Sigmoid colon (tissue), 7 donors: ENCODE results near the gene CNTNAP1. TPM values are rescaled to one million over a fixed set of nuclear protein-coding genes. Genes with fewer than 3 reads are reported as not detected.

Source experiments
- DNase-seq: peaks from one replicate; pipeline ENCODE4 v3.0.0-alpha.2; 2019
- H3K27ac ChIP-seq, 4 donors: fragments of 200-600 bp; sonication (generic); one replicate each; pipeline ENCODE4 v1.5.1; 2016 to 2019; ENCODE audit warnings: mild to moderate bottlenecking in 1 of 4
- H3K27me3 ChIP-seq, 3 donors: fragments of 200-600 bp; sonication (generic); one replicate each; pipeline ENCODE4 v1.5.1; 2019; ENCODE audit warnings: mild to moderate bottlenecking in 1 of 3
- H3K36me3 ChIP-seq, 4 donors: fragments of 200-600 bp; sonication (generic); one replicate each; pipeline ENCODE4 v1.5.1; 2016 to 2019
- H3K4me1 ChIP-seq, 4 donors: fragments of 200-600 bp; sonication (generic); one replicate each; pipeline ENCODE4 v1.5.1; 2017 to 2019
- H3K4me3 ChIP-seq, 4 donors: fragments of 200-600 bp; sonication (generic); one replicate each; pipeline ENCODE4 v1.5.1; 2017 to 2019; ENCODE audit warnings: mild to moderate bottlenecking in 2 of 4, moderate library complexity in 1 of 4
- H3K9me3 ChIP-seq, 4 donors: fragments of 200-600 bp in 3 of 4; sonication (generic) in 3 of 4; one replicate each; pipeline versions ENCODE4 v1.5.1 to v1.6.1; 2013 to 2019
- EP300 ChIP-seq, 4 donors: sonication (generic); formaldehyde crosslinking; IDR thresholded peaks; one replicate each; pipeline ENCODE4 v1.6.1; 2017; ENCODE audit warnings: antibody characterized with exemption in 4 of 4
- POLR2A ChIP-seq, 2 donors: fragments of 450-650 bp; IDR thresholded peaks; one replicate each; pipeline ENCODE4 v1.6.1; 2016; ENCODE audit warnings: antibody characterized with exemption in 2 of 2, mild to moderate bottlenecking in 2 of 2, moderate library complexity in 2 of 2
- POLR2AphosphoS5 ChIP-seq, 4 donors: sonication (generic); formaldehyde crosslinking; IDR thresholded peaks; one replicate each; pipeline ENCODE4 v1.6.1; 2017; ENCODE audit warnings: antibody characterized with exemption in 4 of 4
- WGBS, 2 donors: extraction: QIAGEN DNeasy Blood & Tissue Kit; methylation state at CpG; one replicate each; pipeline ENCODE4 v1.1.7; 2013; 5-methylcytosine and 5-hydroxymethylcytosine counted together
- intact Hi-C: fragments of 100-400 bp; cut with DNase I; formaldehyde crosslinking; loops from one replicate; pipeline ENCODE4 v1.15.1; 2023
- polyA plus RNA-seq, 3 donors: library from polyadenylated mRNA; stranded (reverse); fragments of 200-250 nt; gene quantifications; one replicate each; pipeline ENCODE4 v1.2.3, GENCODE V29; 2013
- total RNA-seq, 4 donors: library from RNA; depleted of rRNA; stranded (reverse); fragments of >200 nt; gene quantifications; one replicate each; pipeline ENCODE4 v1.1.0, GENCODE V29; 2016
- TF ChIP-seq, protein P1 (sequence below), 4 experiments: fragments of 450-650 bp in 3 of 4; fragments of 200-600 bp in 1 of 4; IDR thresholded peaks; one replicate each; pipeline ENCODE4 v1.5.1; 2016 to 2019; ENCODE audit warnings: antibody characterized with exemption in 4 of 4, mild to moderate bottlenecking in 3 of 4, moderate library complexity in 2 of 4
- donor health status: healthy with polysubstance abuse.
- donor health status: Bipolar disorder and iron deficiency.
- donor health status: healthy.

Gene CNTNAP1
- total and polyA plus RNA-seq, 7 donors = under 0.01 to 46.8 (median 7.7) TPM

DNA sequence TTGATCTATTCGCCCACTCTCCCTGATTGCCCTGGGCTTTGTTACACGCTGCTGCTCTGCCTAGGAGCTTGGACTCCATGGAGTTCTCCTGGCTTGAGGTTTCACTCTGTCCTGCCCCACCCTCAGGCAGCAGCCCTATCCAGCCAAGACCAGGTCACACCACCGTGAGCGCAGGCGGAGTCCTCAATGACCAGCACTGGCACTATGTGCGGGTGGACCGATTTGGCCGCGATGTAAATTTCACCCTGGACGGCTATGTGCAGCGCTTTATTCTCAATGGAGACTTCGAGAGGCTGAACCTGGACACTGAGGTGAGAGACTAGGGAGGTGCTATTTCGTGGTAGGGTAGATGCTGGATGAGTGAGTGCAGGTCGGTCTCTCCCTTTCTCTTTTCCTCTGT, 3.5 kb downstream of the CNTNAP1 start:
- Histone ChIP-seq H3K27me3 (no peaks in the 10 kb centered on the region), H3K9me3 (no peaks in the 10 kb centered on the region), H3K27ac (no peak overlapping the region), H3K4me1 (peaks cover 0 to 40% (median 32%) of the 10 kb centered on the region in 4 donors), H3K36me3 (peaks cover 0 to 57% (median 9%) of the 10 kb centered on the region in 4 donors), H3K4me3 (no peak overlapping the region)
- DNase-seq = no peak
- WGBS, 2 donors = 44 to 75% methylated on average over 14 of the region's 14 CpGs
- TF ChIP-seq POLR2A (IDR thresholded peaks at IDR 0.05) = no peak
- no peak for TF ChIP-seq EP300 (IDR thresholded peaks at IDR 0.05)
- TF ChIP-seq POLR2AphosphoS5 (IDR thresholded peaks at IDR 0.05) = no peak
- TF ChIP-seq, protein P1, sequence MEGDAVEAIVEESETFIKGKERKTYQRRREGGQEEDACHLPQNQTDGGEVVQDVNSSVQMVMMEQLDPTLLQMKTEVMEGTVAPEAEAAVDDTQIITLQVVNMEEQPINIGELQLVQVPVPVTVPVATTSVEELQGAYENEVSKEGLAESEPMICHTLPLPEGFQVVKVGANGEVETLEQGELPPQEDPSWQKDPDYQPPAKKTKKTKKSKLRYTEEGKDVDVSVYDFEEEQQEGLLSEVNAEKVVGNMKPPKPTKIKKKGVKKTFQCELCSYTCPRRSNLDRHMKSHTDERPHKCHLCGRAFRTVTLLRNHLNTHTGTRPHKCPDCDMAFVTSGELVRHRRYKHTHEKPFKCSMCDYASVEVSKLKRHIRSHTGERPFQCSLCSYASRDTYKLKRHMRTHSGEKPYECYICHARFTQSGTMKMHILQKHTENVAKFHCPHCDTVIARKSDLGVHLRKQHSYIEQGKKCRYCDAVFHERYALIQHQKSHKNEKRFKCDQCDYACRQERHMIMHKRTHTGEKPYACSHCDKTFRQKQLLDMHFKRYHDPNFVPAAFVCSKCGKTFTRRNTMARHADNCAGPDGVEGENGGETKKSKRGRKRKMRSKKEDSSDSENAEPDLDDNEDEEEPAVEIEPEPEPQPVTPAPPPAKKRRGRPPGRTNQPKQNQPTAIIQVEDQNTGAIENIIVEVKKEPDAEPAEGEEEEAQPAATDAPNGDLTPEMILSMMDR (IDR thresholded peaks at IDR 0.05) = no peak
- intact Hi-C loops = no loop called here

DNA sequence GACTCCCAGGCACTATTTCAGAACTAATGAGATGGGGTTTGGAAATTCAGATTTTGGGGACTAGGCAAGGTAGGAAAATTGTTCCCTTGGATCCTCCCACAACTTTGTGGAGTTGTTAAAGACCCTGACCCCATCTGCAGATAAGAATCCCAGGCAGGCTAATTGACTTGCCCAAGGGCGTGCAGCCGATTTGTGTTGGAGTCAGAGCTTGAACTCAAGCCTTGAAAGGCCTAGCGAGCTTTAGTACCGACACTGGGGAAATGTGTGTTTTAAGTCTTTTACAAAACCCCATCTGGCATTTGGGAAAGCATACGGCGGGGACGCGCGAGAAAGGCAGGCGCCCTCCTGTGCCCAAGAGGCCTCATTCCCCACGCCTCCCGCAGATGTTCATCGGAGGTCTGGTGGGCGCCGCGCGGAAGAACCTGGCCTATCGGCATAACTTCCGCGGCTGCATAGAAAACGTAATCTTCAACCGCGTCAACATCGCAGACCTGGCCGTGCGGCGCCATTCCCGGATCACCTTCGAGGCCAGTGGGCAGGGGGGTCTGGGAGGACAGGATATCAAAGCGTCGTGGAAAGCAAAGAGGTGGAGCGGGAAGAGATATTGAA, 4.3 kb downstream of the CNTNAP1 start:
- no peaks in the 10 kb centered on the region for H3K27me3 ChIP-seq
- 54 to 67% methylated on average over 32 of the region's 32 CpGs for WGBS, 2 donors
- no peak overlapping the region for H3K4me3 ChIP-seq
- TF ChIP-seq POLR2AphosphoS5 (IDR thresholded peaks at IDR 0.05) (no peak), POLR2A (IDR thresholded peaks at IDR 0.05) (no peak), EP300 (IDR thresholded peaks at IDR 0.05) (no peak)
- TF ChIP-seq, protein P1 (IDR thresholded peaks at IDR 0.05) = no peak
- intact Hi-C loops = no loop called here
- peaks cover 0 to 65% (median 13%) of the 10 kb centered on the region in 4 donors for H3K36me3 ChIP-seq
- H3K27ac ChIP-seq = no peak overlapping the region
- DNase-seq = no peak
- peaks cover 0 to 32% (median 26%) of the 10 kb centered on the region in 4 donors for H3K4me1 ChIP-seq
- H3K9me3 ChIP-seq = no peaks in the 10 kb centered on the region

DNA sequence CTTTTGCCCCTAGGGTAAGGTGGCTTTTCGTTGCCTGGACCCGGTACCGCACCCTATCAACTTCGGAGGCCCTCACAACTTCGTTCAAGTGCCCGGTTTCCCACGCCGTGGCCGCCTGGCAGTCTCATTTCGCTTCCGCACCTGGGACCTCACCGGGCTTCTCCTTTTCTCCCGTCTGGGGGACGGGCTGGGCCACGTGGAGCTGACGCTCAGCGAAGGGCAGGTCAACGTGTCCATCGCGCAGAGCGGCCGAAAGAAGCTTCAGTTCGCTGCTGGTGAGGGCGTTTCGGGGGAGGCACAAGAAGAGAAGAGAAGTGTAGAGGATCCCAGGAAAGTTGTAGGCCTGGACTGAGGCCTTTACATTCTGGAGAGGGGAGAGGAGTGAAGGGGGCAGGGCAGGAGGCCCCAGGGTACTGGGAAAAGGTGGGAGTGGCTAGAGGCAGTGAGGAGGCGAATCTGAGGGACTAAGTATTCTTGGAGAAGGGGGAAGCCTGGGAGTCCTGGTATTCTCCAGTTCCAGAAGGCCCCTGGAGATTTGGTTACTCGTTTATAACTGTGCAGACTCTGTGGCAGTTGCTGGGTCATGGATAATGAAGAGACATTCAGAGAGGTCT, 5.5 kb downstream of the CNTNAP1 start:
- no peak for DNase-seq
- H3K4me3 ChIP-seq = no peak overlapping the region
- no peaks in the 10 kb centered on the region for H3K27me3 ChIP-seq
- peaks cover 0 to 77% (median 14%) of the 10 kb centered on the region in 4 donors for H3K36me3 ChIP-seq
- no peak overlapping the region for H3K27ac ChIP-seq
- peaks cover 0 to 21% (median 14%) of the 10 kb centered on the region in 4 donors for H3K4me1 ChIP-seq
- H3K9me3 ChIP-seq = no peaks in the 10 kb centered on the region
- TF ChIP-seq, protein P1 (IDR thresholded peaks at IDR 0.05) = no peak
- TF ChIP-seq POLR2A (IDR thresholded peaks at IDR 0.05) (no peak), POLR2AphosphoS5 (IDR thresholded peaks at IDR 0.05) (no peak), EP300 (IDR thresholded peaks at IDR 0.05) (no peak)
- WGBS, 2 donors = 81 to 85% methylated on average over 27 of the region's 27 CpGs
- intact Hi-C loops = no loop called here

DNA sequence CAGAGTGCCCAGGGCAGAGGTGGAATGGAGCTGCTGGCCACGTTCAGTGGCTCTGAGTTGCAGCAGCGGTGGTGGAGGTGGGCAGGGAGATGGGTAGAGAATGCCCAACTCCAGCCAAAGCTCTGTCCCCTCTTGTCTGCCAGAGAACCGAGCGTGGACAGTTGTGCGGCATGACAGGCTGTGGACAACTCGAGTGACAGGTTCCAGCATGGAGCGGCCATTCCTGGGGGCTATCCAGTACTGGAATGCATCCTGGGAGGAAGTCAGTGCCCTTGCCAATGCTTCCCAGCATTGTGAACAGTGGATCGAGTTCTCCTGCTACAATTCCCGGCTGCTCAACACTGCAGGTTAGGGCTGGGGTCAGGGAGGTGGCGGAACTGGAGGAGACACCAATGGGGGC, 8.3 kb downstream of the CNTNAP1 start:
- TF ChIP-seq EP300 (IDR thresholded peaks at IDR 0.05) (no peak), POLR2AphosphoS5 (IDR thresholded peaks at IDR 0.05) (no peak), POLR2A (IDR thresholded peaks at IDR 0.05) (no peak)
- TF ChIP-seq, protein P1 (IDR thresholded peaks at IDR 0.05) = no peak
- H3K27me3 ChIP-seq = no peaks in the 10 kb centered on the region
- H3K9me3 ChIP-seq = no peaks in the 10 kb centered on the region
- H3K27ac ChIP-seq = no peak overlapping the region
- no peaks in the 10 kb centered on the region for H3K4me1 ChIP-seq
- DNase-seq = no peak
- H3K4me3 ChIP-seq = no peak overlapping the region
- 86 to 91% methylated on average over 10 of the region's 10 CpGs for WGBS, 2 donors
- intact Hi-C loops = no loop called here
- H3K36me3 ChIP-seq = peaks cover 0 to 96% (median 21%) of the 10 kb centered on the region in 4 donors
